Progenitor cell of endocrine pancreas (in vitro differentiated cells): ENCODE measurements around the gene CYP26B1. TPM values are rescaled to one million over a fixed set of nuclear protein-coding genes. Genes with fewer than 3 reads are reported as not detected.

ENCODE experiments used
- DNase-seq: peaks from one replicate; pipeline ENCODE4 v3.0.0; 2021; ENCODE audit warnings: low spot score; ENCODE audit not compliant: unreplicated experiment
- H3K27ac Mint-ChIP-seq: 2 replicates; pipeline ENCODE4 v1.8.0; 2021; ENCODE audit warnings: mild to moderate bottlenecking, moderate library complexity, mixed read lengths
- H3K27me3 Mint-ChIP-seq: 2 replicates; pipeline ENCODE4 v1.8.0; 2021; ENCODE audit warnings: mixed read lengths
- H3K36me3 Mint-ChIP-seq: 2 replicates; pipeline ENCODE4 v1.8.0; 2022; ENCODE audit warnings: mixed read lengths; ENCODE audit not compliant: insufficient read depth
- H3K4me1 Mint-ChIP-seq: 2 replicates; pipeline ENCODE4 v1.8.0; 2021; ENCODE audit warnings: low read depth, mixed read lengths
- H3K4me3 Mint-ChIP-seq: 2 replicates; pipeline ENCODE4 v1.8.0; 2021; ENCODE audit warnings: low read depth, mild to moderate bottlenecking, moderate library complexity, mixed read lengths
- H3K9me3 Mint-ChIP-seq: 2 replicates; pipeline ENCODE4 v1.8.0; 2021; ENCODE audit warnings: low read depth, mixed read lengths
- CTCF ChIP-seq: fragments of 200-600 bp; sonication (generic); IDR thresholded peaks from one replicate; pipeline ENCODE4 v1.5.0; 2021; ENCODE audit warnings: antibody characterized with exemption, mild to moderate bottlenecking; ENCODE audit not compliant: unreplicated experiment
- total RNA-seq: library from RNA; stranded (reverse); gene quantifications from 2 replicates; pipeline ENCODE4 v1.2.1, GENCODE V29; 2021

Gene CYP26B1
- total RNA-seq, 1 donor from 2014 or later = 31.5 TPM

- DNase-seq = no peak
- Mint-ChIP-seq H3K27ac (no peak overlapping the region), H3K27me3 (peaks cover 26% of the 10 kb centered on the region), H3K4me1 (peaks cover 19% of the 10 kb centered on the region), H3K36me3 (peaks cover 3% of the 10 kb centered on the region), H3K4me3 (no peak overlapping the region), H3K9me3 (no peaks in the 10 kb centered on the region)
- no peak for TF ChIP-seq CTCF
Measured at GRCh38 chr2:72141881-72142451, 5.7 kb downstream of the CYP26B1 start.

GRCh38 chr2:72141032-72141645 is 6.5 kb downstream of the CYP26B1 start:
- H3K27ac Mint-ChIP-seq = no peak overlapping the region
- H3K27me3 Mint-ChIP-seq = peaks cover 19% of the 10 kb centered on the region
- H3K36me3 Mint-ChIP-seq = peaks cover 3% of the 10 kb centered on the region

GRCh38 chr2:72140621-72140960 is 7.1 kb downstream of the CYP26B1 start:
- H3K4me3 Mint-ChIP-seq = no peak overlapping the region
- H3K27ac Mint-ChIP-seq = no peak overlapping the region
- H3K4me1 Mint-ChIP-seq = peaks cover 12% of the 10 kb centered on the region
- no peaks in the 10 kb centered on the region for H3K9me3 Mint-ChIP-seq
- TF ChIP-seq CTCF = no peak
- H3K27me3 Mint-ChIP-seq = peaks cover 15% of the 10 kb centered on the region
- DNase-seq = no peak
- peaks cover 3% of the 10 kb centered on the region for H3K36me3 Mint-ChIP-seq

More at GRCh38 chr2:72141032-72141645, 6.5 kb downstream of the CYP26B1 start:
- DNase-seq = no peak
- Mint-ChIP-seq H3K4me3 (no peak overlapping the region), H3K9me3 (no peaks in the 10 kb centered on the region), H3K4me1 (peaks cover 14% of the 10 kb centered on the region)
- no peak for TF ChIP-seq CTCF

- TF ChIP-seq CTCF = no peak
- Mint-ChIP-seq H3K9me3 (no peaks in the 10 kb centered on the region), H3K27me3 (peaks cover 14% of the 10 kb centered on the region), H3K4me1 (peaks cover 12% of the 10 kb centered on the region), H3K36me3 (peaks cover 3% of the 10 kb centered on the region), H3K27ac (no peak overlapping the region), H3K4me3 (no peak overlapping the region)
- no peak for DNase-seq
Measured at GRCh38 chr2:72139874-72140620, 7.6 kb downstream of the CYP26B1 start.

- H3K4me3 Mint-ChIP-seq = no peak overlapping the region
- peaks cover 12% of the 10 kb centered on the region for H3K4me1 Mint-ChIP-seq
- H3K27ac Mint-ChIP-seq = peak overlapping the region; percentile 33
- H3K9me3 Mint-ChIP-seq = no peaks in the 10 kb centered on the region
- H3K36me3 Mint-ChIP-seq = peaks cover 3% of the 10 kb centered on the region
- peaks cover 14% of the 10 kb centered on the region for H3K27me3 Mint-ChIP-seq
- TF ChIP-seq CTCF = no peak
- DNase-seq = no peak
Measured at GRCh38 chr2:72139471-72139873, 8.2 kb downstream of the CYP26B1 start.
